Measurements from ENCODE around the gene SLC25A26. TPM values are rescaled to one million over a fixed set of nuclear protein-coding genes. Genes with fewer than 3 reads are reported as not detected.

SLC25A26 gene
- total and polyA plus RNA-seq, 2 of the 13 experiments (the other 11 are each of a cell fraction or from before 2014, with no cell fraction given): 23.1 to 32.7 TPM

DNA sequence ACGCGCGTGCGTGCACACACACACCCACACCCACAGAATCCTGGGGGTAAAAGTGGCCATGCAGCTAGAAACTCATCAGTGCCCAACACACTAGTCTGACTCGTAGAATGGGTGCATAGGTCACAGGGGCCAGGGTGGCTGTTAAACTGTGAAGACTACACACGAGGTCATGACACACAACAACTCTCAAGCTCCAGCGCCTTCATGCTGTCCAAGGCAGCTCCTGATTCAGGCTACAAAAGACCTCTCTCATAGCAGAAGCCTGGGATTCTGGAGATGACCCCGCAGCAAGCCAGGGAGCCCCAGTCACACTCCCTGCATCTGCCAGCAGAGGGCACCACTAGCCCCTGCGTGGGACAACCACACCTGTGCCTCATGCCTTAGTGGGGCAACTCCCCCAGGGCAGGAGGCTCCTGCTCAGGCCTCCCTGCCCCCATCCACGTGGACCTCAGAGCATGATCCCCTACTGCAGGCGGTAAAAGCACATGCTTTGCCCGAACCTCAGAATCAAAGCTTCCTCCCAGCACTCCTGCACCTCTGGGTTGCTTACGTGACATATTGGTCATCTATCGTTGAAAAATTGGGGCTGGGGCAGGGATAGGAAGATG lies 186.9 kb downstream of the SLC25A26 start (continued):
- TF ChIP-seq, protein P1, sequence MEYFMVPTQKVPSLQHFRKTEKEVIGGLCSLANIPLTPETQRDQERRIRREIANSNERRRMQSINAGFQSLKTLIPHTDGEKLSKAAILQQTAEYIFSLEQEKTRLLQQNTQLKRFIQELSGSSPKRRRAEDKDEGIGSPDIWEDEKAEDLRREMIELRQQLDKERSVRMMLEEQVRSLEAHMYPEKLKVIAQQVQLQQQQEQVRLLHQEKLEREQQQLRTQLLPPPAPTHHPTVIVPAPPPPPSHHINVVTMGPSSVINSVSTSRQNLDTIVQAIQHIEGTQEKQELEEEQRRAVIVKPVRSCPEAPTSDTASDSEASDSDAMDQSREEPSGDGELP (IDR thresholded peaks at IDR 0.05; ENCODE audit: borderline replicate concordance, low read depth): no peak
- TF ChIP-seq ZNF572 (CRISPR knock-in tag; IDR thresholded peaks at IDR 0.05) (0 out of 2 replicates have a peak, but pooled peaks have one; percentile 74), ZNF577 (CRISPR knock-in tag; IDR thresholded peaks at IDR 0.05; ENCODE audit: borderline replicate concordance, low read depth) (no peak), ARHGAP35 (CRISPR knock-in tag; IDR thresholded peaks at IDR 0.05; ENCODE audit: borderline replicate concordance) (no peak), HNRNPK (IDR thresholded peaks at IDR 0.05; ENCODE audit: low read depth, low read length, poor library complexity, severe bottlenecking) (no peak), ZNF382 (CRISPR knock-in tag; IDR thresholded peaks at IDR 0.05; ENCODE audit: borderline replicate concordance) (no peak), HHEX (CRISPR knock-in tag; IDR thresholded peaks at IDR 0.05) (no peak), NFATC3 (CRISPR knock-in tag; IDR thresholded peaks at IDR 0.05) (no peak), NPAS2 (CRISPR knock-in tag; IDR thresholded peaks at IDR 0.05; ENCODE audit: borderline replicate concordance) (no peak), ZNF747 (CRISPR knock-in tag; IDR thresholded peaks at IDR 0.05; ENCODE audit: borderline replicate concordance) (no peak), GTF2F1 (IDR thresholded peaks at IDR 0.05; ENCODE audit: low read length) (no peak), ZBTB7B (CRISPR knock-in tag; IDR thresholded peaks at IDR 0.05) (no peak), PLSCR1 (CRISPR knock-in tag; IDR thresholded peaks at IDR 0.05; ENCODE audit: borderline replicate concordance) (no peak), ZNF496 (CRISPR knock-in tag; IDR thresholded peaks at IDR 0.05; ENCODE audit: insufficient replicate concordance) (no peak), HNRNPLL (IDR thresholded peaks at IDR 0.05; ENCODE audit: low read depth, low read length, poor library complexity, severe bottlenecking) (no peak), MXD4 (CRISPR knock-in tag; IDR thresholded peaks at IDR 0.05) (no peak), SAFB2 (CRISPR knock-in tag; IDR thresholded peaks at IDR 0.05; ENCODE audit: borderline replicate concordance, low read depth) (no peak), MYC (CRISPR knock-in tag; IDR thresholded peaks at IDR 0.05; ENCODE audit: borderline replicate concordance) (peak; percentile 77), MIER3 (CRISPR knock-in tag; IDR thresholded peaks at IDR 0.05; ENCODE audit: borderline replicate concordance) (0 out of 2 replicates have a peak, but pooled peaks have one; percentile 22), ZNF816 (CRISPR knock-in tag; IDR thresholded peaks at IDR 0.05; ENCODE audit: borderline replicate concordance) (no peak), ZNF160 (CRISPR knock-in tag; IDR thresholded peaks at IDR 0.05) (no peak), ZNF709 (CRISPR knock-in tag; IDR thresholded peaks at IDR 0.05) (no peak), ELF1 (CRISPR knock-in tag; IDR thresholded peaks at IDR 0.05) (no peak), KLF6 (CRISPR knock-in tag; IDR thresholded peaks at IDR 0.05) (peak; percentile 55; the same call in 1 of the 2 replicates)
- TF ChIP-seq, protein P2, sequence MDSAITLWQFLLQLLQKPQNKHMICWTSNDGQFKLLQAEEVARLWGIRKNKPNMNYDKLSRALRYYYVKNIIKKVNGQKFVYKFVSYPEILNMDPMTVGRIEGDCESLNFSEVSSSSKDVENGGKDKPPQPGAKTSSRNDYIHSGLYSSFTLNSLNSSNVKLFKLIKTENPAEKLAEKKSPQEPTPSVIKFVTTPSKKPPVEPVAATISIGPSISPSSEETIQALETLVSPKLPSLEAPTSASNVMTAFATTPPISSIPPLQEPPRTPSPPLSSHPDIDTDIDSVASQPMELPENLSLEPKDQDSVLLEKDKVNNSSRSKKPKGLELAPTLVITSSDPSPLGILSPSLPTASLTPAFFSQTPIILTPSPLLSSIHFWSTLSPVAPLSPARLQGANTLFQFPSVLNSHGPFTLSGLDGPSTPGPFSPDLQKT (CRISPR knock-in tag; IDR thresholded peaks at IDR 0.05; ENCODE audit: borderline replicate concordance): no peak
- TF ChIP-seq, protein P3, sequence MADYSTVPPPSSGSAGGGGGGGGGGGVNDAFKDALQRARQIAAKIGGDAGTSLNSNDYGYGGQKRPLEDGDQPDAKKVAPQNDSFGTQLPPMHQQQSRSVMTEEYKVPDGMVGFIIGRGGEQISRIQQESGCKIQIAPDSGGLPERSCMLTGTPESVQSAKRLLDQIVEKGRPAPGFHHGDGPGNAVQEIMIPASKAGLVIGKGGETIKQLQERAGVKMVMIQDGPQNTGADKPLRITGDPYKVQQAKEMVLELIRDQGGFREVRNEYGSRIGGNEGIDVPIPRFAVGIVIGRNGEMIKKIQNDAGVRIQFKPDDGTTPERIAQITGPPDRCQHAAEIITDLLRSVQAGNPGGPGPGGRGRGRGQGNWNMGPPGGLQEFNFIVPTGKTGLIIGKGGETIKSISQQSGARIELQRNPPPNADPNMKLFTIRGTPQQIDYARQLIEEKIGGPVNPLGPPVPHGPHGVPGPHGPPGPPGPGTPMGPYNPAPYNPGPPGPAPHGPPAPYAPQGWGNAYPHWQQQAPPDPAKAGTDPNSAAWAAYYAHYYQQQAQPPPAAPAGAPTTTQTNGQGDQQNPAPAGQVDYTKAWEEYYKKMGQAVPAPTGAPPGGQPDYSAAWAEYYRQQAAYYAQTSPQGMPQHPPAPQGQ (CRISPR knock-in tag; IDR thresholded peaks at IDR 0.05; ENCODE audit: borderline replicate concordance): no peak
